A673 (cell line): ENCODE results near the gene C4A. TPM values are rescaled to one million over a fixed set of nuclear protein-coding genes. Genes with fewer than 3 reads are reported as not detected.

ENCODE experiments used
- BruUV-seq: library from RNA; stranded (reverse); fragments of 400-500 nt; replicated peaks from 2 replicates; lab custom pipeline; 2021; lab: Mats Ljungman, UMichigan
- CTCF ChIA-PET: fragments of 300-600 bp; sonication (Branson Sonifier 250); formaldehyde crosslinking; loops from one replicate; lab custom pipeline; 2022; ENCODE audit warnings: antibody characterized with exemption; lab: Charles Lee
- POLR2A ChIA-PET: fragments of 300-600 bp; sonication (Branson Sonifier 250); formaldehyde crosslinking; loops from one replicate; lab custom pipeline; 2022; ENCODE audit warnings: antibody characterized with exemption; ENCODE audit not compliant: low non-redundant PET; lab: Charles Lee
- DNase-seq: peaks from one replicate; pipeline ENCODE4 v3.0.0-alpha.2; 2015; ENCODE audit warnings: low spot score
- H3K27ac ChIP-seq: fragments of 200-600 bp; sonication (generic); 2 replicates; pipeline ENCODE4 v1.5.1; 2016; ENCODE audit warnings: mixed run types, low read depth, mild to moderate bottlenecking, mixed read lengths, antibody characterized with exemption, low read length; ENCODE audit not compliant: poor library complexity, severe bottlenecking
- H3K27me3 ChIP-seq: fragments of 200-600 bp; sonication (generic); replicated peaks from 2 replicates; pipeline ENCODE4 v1.6.1; 2017; ENCODE audit warnings: mixed run types, low read depth, mild to moderate bottlenecking, mixed read lengths, antibody characterized with exemption, low read length; ENCODE audit not compliant: insufficient read depth, poor library complexity
- H3K36me3 ChIP-seq: fragments of 200-600 bp; sonication (generic); 2 replicates; pipeline ENCODE4 v1.6.1; 2016; ENCODE audit warnings: mixed run types, mild to moderate bottlenecking, mixed read lengths, antibody characterized with exemption, low read length; ENCODE audit not compliant: insufficient read depth, poor library complexity, severe bottlenecking
- H3K4me1 ChIP-seq: fragments of 200-600 bp; sonication (generic); 2 replicates; pipeline ENCODE4 v1.6.1; 2017; ENCODE audit warnings: mixed run types, mild to moderate bottlenecking, mixed read lengths, antibody characterized with exemption, low read length; ENCODE audit not compliant: insufficient read depth, poor library complexity, severe bottlenecking
- H3K4me3 ChIP-seq: fragments of 200-600 bp; sonication (generic); 2 replicates; pipeline ENCODE4 v1.5.1; 2016; ENCODE audit warnings: low read depth, mixed run types, mild to moderate bottlenecking, mixed read lengths, low read length; ENCODE audit not compliant: poor library complexity, severe bottlenecking
- H3K9me3 ChIP-seq: fragments of 200-600 bp; sonication (generic); 2 replicates; pipeline ENCODE4 v1.6.1; 2016; ENCODE audit warnings: mixed run types, low read depth, mild to moderate bottlenecking, mixed read lengths, antibody characterized with exemption, low read length; ENCODE audit not compliant: poor library complexity, severe bottlenecking
- CTCF ChIP-seq: fragments of 300-800, 200-600 bp; sonication (generic); conservative IDR thresholded peaks from 2 replicates; pipeline ENCODE4 v1.5.1; 2017; ENCODE audit warnings: low read depth, mild to moderate bottlenecking, antibody characterized with exemption, low read length, moderate library complexity, mixed read lengths
- EZH2 ChIP-seq: fragments of 200-600 bp; sonication (generic); IDR thresholded peaks from 2 replicates; pipeline ENCODE4 v1.6.1; 2017; ENCODE audit warnings: borderline replicate concordance, low read depth, mild to moderate bottlenecking, mixed read lengths, antibody characterized with exemption, low read length; ENCODE audit not compliant: poor library complexity, severe bottlenecking
- intact Hi-C: fragments of 100-400 bp; cut with micrococcal nuclease; formaldehyde crosslinking; loops from one replicate; pipeline ENCODE4 v1.10.0; 2022; ENCODE audit not compliant: unreplicated experiment
- total RNA-seq: library from RNA; stranded (reverse); gene quantifications from 2 replicates; pipeline ENCODE4 v1.2.3, GENCODE V29; 2021

The C4A gene
- total RNA-seq, 1 experiment from 2014 or later = 4.6 TPM

- TF ChIP-seq CTCF = no peak
- TF ChIP-seq EZH2 = no peak
- H3K4me1 ChIP-seq = peaks cover 4% of the 10 kb centered on the region
- peaks cover 50% of the 10 kb centered on the region for H3K36me3 ChIP-seq
- no TSS peak for BruUV-seq
- CTCF ChIA-PET = interaction anchor here (1.0 to 1.5 kb wide), 4 partner anchors 14 to 405 kb away, joined by 3 to 8 read pairs (median 4); partner anchors contain the start of gene NFKBIL1
- H3K4me3 ChIP-seq = no peak overlapping the region
- intact Hi-C loops = loop anchor here (10.0 kb wide), 1 partner anchor 268 kb away; the partner anchor contains the start of gene LY6G5C
- DNase-seq = no peak
- no peaks in the 10 kb centered on the region for H3K27me3 ChIP-seq
- no peaks in the 10 kb centered on the region for H3K9me3 ChIP-seq
- POLR2A ChIA-PET = interaction anchor here (0.6 kb wide), 1 partner anchor 873 kb away, joined by 3 read pairs; no protein-coding TSS in a partner anchor
- no peak overlapping the region for H3K27ac ChIP-seq
Measured at GRCh38 chr6:31952890-31953289, 29.0 kb upstream of the C4A start.

- Histone ChIP-seq H3K36me3 (peaks cover 50% of the 10 kb centered on the region), H3K27me3 (no peaks in the 10 kb centered on the region), H3K9me3 (no peaks in the 10 kb centered on the region), H3K4me1 (peaks cover 9% of the 10 kb centered on the region), H3K27ac (no peak overlapping the region), H3K4me3 (no peak overlapping the region)
- POLR2A ChIA-PET = no interaction called here
- CTCF ChIA-PET = no interaction called here
- BruUV-seq = no TSS peak
- TF ChIP-seq EZH2 = no peak
- no peak for TF ChIP-seq CTCF
- DNase-seq = no peak
- intact Hi-C loops = loop anchor here (10.0 kb wide), 1 partner anchor 270 kb away; the partner anchor contains the start of gene LY6G5C
Measured at GRCh38 chr6:31954511-31954910, 27.3 kb upstream of the C4A start.

- no peaks in the 10 kb centered on the region for H3K27me3 ChIP-seq
- H3K4me3 ChIP-seq = no peak overlapping the region
- no peaks in the 10 kb centered on the region for H3K9me3 ChIP-seq
- intact Hi-C loops = loop anchor here (10.0 kb wide), 1 partner anchor 272 kb away; the partner anchor contains the start of gene LY6G5C
- ChIA-PET CTCF (no interaction called here), POLR2A (no interaction called here)
- H3K36me3 ChIP-seq = peaks cover 51% of the 10 kb centered on the region
- DNase-seq = no peak
- BruUV-seq = no TSS peak
- TF ChIP-seq CTCF (no peak), EZH2 (no peak)
- H3K27ac ChIP-seq = no peak overlapping the region
- H3K4me1 ChIP-seq = peaks cover 14% of the 10 kb centered on the region
Measured at GRCh38 chr6:31956796-31957195, 25.1 kb upstream of the C4A start.
